Skin of body (tissue), 2 donors: ENCODE results near the gene LRMDA. TPM values are rescaled to one million over a fixed set of nuclear protein-coding genes. Genes with fewer than 3 reads are reported as not detected.

Source experiments
- DNase-seq: peaks from one replicate; lab custom pipeline; 2025; lab: John Stamatoyannopoulos, UW
- total RNA-seq: library from RNA; depleted of rRNA; stranded (reverse); fragments of >200 nt; gene quantifications from one replicate; pipeline ENCODE4 v1.2.3, GENCODE V29; 2014

LRMDA gene
- total RNA-seq, 1 donor from 2014 or later = 12.7 TPM

- no peak for DNase-seq
Observed at GRCh38 chr10:76017026-76017732, 585.8 kb downstream of the LRMDA start.

DNA sequence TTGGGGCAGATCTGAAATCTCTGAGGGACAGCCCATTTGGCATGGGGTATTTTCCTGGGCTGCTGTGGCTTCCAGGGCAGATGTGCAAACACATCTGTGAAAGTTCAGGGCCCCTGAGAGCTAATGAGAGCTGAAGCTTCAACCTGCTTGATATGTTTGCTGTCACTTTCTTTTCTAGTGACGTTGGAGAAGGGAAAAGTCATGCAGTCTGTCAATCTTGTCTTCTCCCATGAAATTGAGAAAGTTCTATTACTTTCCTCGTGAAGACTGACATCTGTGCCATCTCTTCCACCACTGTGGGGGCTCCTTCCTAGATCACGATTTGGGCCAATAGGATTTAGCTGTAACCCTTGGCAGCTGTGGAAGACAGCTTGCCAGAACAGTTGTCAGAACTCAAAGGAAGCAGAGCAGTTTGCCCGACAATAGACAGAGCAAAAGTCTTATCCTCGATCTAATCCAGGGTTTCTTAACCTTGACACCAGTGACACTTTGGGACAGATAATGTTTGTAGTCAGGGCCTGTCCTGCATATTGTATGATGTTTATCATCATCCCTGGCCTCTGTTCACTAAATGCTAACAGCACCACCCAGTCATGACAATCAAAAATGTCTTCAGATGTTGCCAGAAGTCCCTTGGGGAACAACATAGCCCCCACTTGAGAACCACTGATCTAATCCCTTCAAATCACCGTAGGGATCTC is 586.5 kb downstream of the LRMDA start:
- no peak for DNase-seq

DNA sequence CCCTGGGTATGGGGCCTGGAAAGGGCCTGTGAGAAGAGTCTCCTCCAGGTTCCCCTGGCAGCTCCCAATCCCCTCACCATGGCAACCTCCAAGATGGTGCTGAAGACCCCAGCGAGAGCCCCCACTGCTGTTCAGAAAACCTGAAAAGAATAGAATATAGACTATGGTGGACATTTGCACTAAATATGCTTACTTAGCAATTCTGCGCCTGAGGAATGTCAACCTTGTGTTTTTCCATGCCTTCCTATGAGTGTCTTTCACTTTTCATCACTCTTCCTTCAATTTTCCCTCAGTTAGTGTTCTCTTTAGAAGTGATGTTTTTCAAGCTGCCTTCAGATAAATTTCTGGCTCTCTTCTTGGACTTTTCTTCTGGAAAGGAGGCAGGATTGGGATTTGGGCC is 589.2 kb downstream of the LRMDA start:
- no peak for DNase-seq

DNA sequence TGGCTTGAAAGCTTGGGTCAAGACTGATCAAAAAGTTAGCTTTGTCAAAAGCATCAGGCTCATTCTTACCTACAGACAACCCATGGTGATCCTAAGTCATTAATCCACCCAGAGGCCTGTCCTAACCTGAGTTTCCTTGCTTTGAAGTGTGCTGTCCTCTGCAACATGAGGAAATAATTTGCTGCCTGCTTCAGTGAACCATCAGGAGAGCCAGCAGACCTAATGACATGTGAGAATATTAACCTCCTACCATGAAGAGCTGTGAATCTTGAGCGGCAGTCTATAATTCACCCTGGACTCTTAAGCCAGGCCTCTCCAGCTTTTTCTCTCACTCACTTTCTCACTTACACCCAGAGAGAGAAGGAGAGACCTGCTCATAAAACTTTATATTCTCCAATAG is 590.0 kb downstream of the LRMDA start:
- DNase-seq = no peak

DNA sequence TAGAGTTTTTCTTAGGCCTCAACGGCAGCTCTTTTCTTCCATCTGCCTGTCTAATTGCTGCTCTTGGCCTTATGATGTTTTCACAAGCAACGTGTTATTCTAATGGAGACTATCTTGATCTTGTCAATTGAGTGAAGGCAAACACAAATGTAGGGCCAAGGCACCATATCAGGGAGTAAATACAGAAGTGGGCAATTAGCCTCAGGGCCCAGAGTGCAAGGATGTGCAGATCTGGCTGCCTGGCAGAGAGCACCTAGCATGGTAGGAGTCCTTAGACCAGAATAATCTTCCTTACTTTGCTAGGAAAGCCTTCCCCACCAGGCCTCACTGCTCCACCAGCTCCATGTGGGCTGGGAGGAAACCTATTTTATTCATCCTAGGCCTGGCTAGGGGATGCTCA is 590.9 kb downstream of the LRMDA start:
- DNase-seq = no peak

DNA sequence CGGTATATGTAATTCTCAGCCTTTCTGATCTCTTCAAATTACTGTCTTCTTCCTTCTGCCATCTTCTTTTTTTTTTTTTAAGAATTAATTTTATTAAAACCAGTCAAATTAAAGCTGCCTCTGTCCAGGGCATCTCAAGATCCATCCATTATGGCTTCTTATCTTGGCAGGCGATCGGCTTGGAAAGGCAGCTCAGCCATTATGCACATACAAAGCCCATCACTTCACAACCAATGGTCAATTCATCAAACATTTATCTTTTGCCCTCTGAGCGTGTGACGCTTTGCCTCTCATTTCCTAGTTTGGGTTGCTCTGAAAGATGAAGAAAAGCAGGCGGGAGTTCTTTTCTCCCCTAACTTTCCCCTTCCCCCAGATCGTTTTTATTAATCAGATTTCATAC is 591.6 kb downstream of the LRMDA start:
- DNase-seq = no peak

GRCh38 chr10:76024460-76025123 is 593.2 kb downstream of the LRMDA start:
- DNase-seq = no peak

DNA sequence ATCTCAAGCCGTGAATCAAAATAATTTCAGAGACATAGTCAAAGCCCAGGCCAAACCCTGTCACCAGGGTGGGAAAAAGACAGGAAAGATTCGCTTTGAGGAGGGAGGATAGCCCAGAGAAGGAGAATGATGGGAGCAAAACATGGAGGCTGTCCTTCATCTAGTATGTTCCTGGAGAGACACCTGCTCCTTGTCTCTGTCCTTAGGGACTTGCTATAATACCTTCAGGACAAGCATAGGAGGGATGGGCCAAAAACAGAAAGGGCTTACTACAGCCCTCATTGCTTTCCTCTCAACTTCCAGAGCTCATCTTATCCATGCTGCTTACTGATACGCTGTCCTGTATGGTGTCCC is 593.7 kb downstream of the LRMDA start:
- DNase-seq = no peak

DNA sequence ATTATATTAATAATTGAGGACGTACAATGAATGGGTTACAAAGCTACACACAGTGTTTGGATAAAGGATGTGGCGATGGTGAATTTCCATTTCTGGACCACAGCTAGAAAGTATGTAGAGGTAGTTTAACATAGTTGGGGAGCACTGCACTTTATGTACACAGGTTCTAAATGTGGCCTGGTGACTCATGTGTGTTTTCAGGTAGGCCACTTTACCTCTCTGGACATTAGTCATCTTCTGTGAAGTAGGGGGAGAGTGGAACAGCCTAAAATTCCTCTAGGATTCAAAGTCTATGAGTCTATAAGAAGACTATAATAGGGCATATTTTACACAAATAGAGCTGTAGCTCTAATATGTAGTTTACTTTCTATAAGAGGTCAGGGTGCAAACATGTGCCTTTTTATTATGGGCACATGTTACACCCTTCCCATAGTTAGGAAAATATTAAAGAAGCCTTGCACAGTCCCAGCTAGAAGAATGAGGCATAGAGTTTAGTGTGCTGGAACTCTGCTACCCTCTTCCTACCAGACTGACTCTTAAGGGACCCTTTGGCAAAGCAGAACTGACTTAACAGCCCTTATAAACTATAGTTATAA is 594.9 kb downstream of the LRMDA start:
- DNase-seq = no peak

- no peak for DNase-seq
Observed at GRCh38 chr10:76026905-76027304, 595.5 kb downstream of the LRMDA start.

- no peak for DNase-seq
Observed at GRCh38 chr10:76029782-76030181, 598.4 kb downstream of the LRMDA start.

DNA sequence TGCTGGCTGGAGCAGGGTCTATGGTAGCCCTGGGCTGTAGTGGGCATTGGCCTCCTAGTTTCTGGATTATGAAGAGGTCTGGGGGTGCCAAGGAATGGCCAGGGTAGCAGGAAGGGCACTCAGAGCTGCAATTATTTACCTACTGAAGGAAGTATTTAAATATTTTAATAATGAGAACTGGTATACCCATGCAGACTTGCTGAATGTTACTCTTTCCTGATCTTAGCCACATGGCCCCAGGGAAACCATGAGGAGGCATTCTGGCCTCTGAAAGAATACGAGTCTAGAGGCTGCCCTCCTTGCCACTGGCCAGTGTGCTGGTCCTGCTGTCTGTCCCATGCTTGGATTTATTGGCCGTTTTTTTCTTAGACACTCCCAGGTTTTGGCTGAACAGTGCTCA is 599.7 kb downstream of the LRMDA start:
- DNase-seq = no peak

GRCh38 chr10:76031769-76032699 is 600.6 kb downstream of the LRMDA start:
- no peak for DNase-seq

DNA sequence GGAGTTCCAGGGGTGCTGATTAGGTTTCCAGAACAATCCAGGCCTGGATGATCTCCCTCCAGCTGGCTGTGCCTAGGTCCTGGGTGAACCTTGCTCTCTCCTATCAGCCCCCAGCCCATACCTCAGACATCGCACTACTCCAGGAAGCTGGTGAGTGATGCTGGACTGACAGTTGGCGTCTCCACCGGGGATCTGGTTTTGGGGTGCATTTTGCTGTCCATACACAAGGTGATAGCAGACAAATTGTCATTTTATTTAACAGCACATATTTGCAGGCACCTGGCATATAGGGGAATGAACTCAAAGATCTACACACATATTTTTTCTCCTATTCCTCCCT is 601.2 kb downstream of the LRMDA start:
- DNase-seq = no peak

GRCh38 chr10:76033457-76034196 is 602.2 kb downstream of the LRMDA start:
- peak; percentile 43 for DNase-seq

- no peak for DNase-seq
Observed at GRCh38 chr10:76034353-76035205, 603.2 kb downstream of the LRMDA start.

DNA sequence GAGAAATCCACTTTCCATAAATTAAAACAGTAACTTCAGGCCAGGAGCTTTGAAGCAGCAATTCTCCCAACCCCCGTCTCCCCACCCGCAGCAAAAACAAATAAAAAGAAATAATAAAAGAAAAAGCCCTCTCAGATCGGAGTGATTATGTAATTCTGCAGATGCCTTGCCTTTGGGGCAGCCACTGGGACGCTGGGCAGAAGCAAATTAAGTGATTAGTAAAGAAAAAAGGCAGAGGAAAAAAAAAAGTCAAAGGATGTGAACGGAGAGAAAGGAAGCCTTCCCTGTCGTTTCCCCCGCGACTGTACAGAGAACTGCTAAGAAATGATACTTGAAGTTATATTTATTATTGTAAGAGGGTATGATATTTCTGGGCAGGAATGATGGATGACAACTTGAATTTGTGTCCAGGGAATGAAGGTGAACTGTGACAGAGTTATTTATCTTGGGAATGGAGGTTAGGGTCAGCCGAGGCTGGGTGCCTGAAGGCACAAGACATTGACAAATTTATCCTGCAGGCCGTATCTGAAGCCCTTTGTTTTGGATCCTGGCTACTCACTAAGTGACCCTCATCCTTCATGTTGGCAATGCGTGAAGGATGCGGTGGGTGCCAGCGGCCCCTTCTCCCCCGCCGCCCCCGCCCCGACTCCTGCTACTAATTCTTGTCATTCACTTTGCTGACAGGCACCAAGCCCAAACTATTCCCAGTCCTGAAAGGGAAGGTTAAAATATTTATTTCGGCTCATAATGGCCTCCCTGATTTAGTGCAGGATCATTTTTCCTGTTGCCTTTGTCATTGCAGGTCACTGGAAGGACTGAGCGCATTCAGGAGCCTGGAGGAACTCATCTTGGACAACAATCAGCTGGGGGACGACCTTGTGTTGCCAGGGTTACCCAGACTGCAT is 604.0 kb downstream of the LRMDA start:
- no peak for DNase-seq

- DNase-seq = peak; percentile 56
Observed at GRCh38 chr10:76036111-76036940, 604.9 kb downstream of the LRMDA start.
